K562 (cell line): Measurements from ENCODE around the gene NRG3. TPM values are rescaled to one million over a fixed set of nuclear protein-coding genes. Genes with fewer than 3 reads are reported as not detected.

ENCODE experiments used
- BCL6 ChIP-seq: fragments of 250-450 bp; sonication (Bioruptor Pico); IDR thresholded peaks from 2 replicates; pipeline ENCODE4 v1.4.0; 2020
- BDP1 ChIP-seq: IDR thresholded peaks from 3 replicates; pipeline ENCODE4 v1.6.1; 2011; ENCODE audit not compliant: insufficient read length, insufficient read depth
- HMGN3 ChIP-seq: IDR thresholded peaks from 2 replicates; pipeline ENCODE4 v1.6.1; 2011; ENCODE audit warnings: borderline replicate concordance, low read depth, mild to moderate bottlenecking, mixed read lengths, low read length; ENCODE audit not compliant: insufficient read length; ENCODE audit errors: extremely low read depth
- RERE ChIP-seq: sonication (generic); formaldehyde crosslinking; IDR thresholded peaks from 2 replicates; pipeline ENCODE4 v1.8.0; 2023; ENCODE audit warnings: missing genetic modification reagents, mild to moderate bottlenecking, borderline replicate concordance
- THRAP3 ChIP-seq: fragments of 450-650 bp; IDR thresholded peaks from 2 replicates; pipeline ENCODE4 v1.6.1; 2016; ENCODE audit warnings: mild to moderate bottlenecking, inconsistent platforms, borderline replicate concordance
- ZBTB2 ChIP-seq: fragments of 450-650 bp; IDR thresholded peaks from 2 replicates; pipeline ENCODE4 v1.6.1; 2016; ENCODE audit warnings: antibody characterized with exemption
- polyA plus RNA-seq, 8 experiments: library from polyadenylated mRNA; depleted of rRNA in 4 of 8; stranded (reverse) in 5 of 8; unstranded in 3 of 8; fragments of >200 nt; fragmentation: Nextera tagmentation in 2 of 8; fragmentation: Illumina TruSeq in 1 of 8; extraction: Ambion mirVana in 2 of 8; extraction: Trizol in 1 of 8; gene quantifications; 2 replicates each; pipeline versions ENCODE4 v1.2.1 to v1.2.3, GENCODE V29; 2011 to 2014; ENCODE audit warnings: inconsistent platforms in 1 of 8, missing spikeins in 1 of 8
- total RNA-seq, 7 experiments: library from RNA; depleted of rRNA in 6 of 7; stranded (reverse); fragments of >200 nt in 6 of 7; fragmentation: Illumina TruSeq in 2 of 7; extraction: Trizol in 2 of 7; gene quantifications; 2 replicates each; pipeline versions ENCODE4 v1.2.1 to v1.2.3, GENCODE V29; 2011 to 2021; ENCODE audit warnings: low replicate concordance in 1 of 7
- TF ChIP-seq, protein P1 (sequence below): fragments of 450-650 bp; conservative IDR thresholded peaks from 2 replicates; pipeline ENCODE4 v1.6.1; 2016; ENCODE audit warnings: missing genetic modification characterization, low read depth, mild to moderate bottlenecking, control low read depth, missing compliant biosample characterization

The NRG3 gene
- total and polyA plus RNA-seq, 9 of the 15 experiments (the other 6 are each of a cell fraction or from before 2014, with no cell fraction given): not detected

GRCh38 chr10:81882011-81882410, 7.0 kb downstream of the NRG3 start (continued):
- TF ChIP-seq RERE: no peak
- TF ChIP-seq HMGN3: no peak
- TF ChIP-seq, protein P1, sequence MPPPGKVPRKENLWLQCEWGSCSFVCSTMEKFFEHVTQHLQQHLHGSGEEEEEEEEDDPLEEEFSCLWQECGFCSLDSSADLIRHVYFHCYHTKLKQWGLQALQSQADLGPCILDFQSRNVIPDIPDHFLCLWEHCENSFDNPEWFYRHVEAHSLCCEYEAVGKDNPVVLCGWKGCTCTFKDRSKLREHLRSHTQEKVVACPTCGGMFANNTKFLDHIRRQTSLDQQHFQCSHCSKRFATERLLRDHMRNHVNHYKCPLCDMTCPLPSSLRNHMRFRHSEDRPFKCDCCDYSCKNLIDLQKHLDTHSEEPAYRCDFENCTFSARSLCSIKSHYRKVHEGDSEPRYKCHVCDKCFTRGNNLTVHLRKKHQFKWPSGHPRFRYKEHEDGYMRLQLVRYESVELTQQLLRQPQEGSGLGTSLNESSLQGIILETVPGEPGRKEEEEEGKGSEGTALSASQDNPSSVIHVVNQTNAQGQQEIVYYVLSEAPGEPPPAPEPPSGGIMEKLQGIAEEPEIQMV (tag): no peak
- no peak for TF ChIP-seq BCL6 (CRISPR knock-in tag)
- no peak for TF ChIP-seq ZBTB2
- TF ChIP-seq THRAP3: no peak
- TF ChIP-seq BDP1: no peak
